HCT116 (cell line): ENCODE data around the gene OR10X1. TPM values are rescaled to one million over a fixed set of nuclear protein-coding genes. Genes with fewer than 3 reads are reported as not detected.

Source experiments
- ATAC-seq: fragments of 200-7000 bp; cut with Tn5 transposase; 2 replicates; pipeline ENCODE4 v1.9.1; 2020; ENCODE audit warnings: mild to moderate bottlenecking, moderate library complexity
- BruUV-seq: library from RNA; stranded (reverse); fragments of 400-500 nt; replicated peaks from 2 replicates; lab custom pipeline; 2021; lab: Mats Ljungman, UMichigan
- CTCF ChIA-PET: fragments of 300-600 bp; sonication (Branson Sonifier 250); formaldehyde crosslinking; loops from one replicate; lab custom pipeline; 2021; ENCODE audit warnings: antibody characterized with exemption; lab: Charles Lee
- POLR2A ChIA-PET: fragments of 300-600, 350-600 bp; sonication (Branson Sonifier 250); formaldehyde crosslinking; loops from one replicate; lab custom pipeline; 2021; ENCODE audit warnings: antibody characterized with exemption; lab: Charles Lee
- RAD21 ChIA-PET, 2 experiments: fragments of 300-600 bp; sonication (Branson Sonifier 250); formaldehyde crosslinking; loops; one replicate each; lab custom pipeline; 2023; ENCODE audit warnings: low total read pairs in 2 of 2; ENCODE audit not compliant: uncharacterized antibody in 2 of 2, unreplicated experiment in 2 of 2, low non-redundant PET in 1 of 2; lab: Charles Lee
- DNase-seq: peaks from one replicate; pipeline ENCODE4 v3.0.0-alpha.2; 2010; ENCODE audit warnings: low read depth, low spot score
- H2AFZ ChIP-seq: fragments of 200-600 bp; shearing (Covaris generic), sonication (generic); 2 replicates; pipeline ENCODE4 v1.6.1; 2017; ENCODE audit warnings: low read depth, mixed run types, mixed read lengths, antibody characterized with exemption, low read length; ENCODE audit not compliant: poor library complexity, severe bottlenecking
- H3K27ac ChIP-seq: 2 replicates; pipeline ENCODE4 v1.5.1; 2012; ENCODE audit warnings: low read depth, low read length
- H3K27me3 ChIP-seq: fragments of 200-600 bp; sonication (generic); 2 replicates; pipeline ENCODE4 v1.6.1; 2016; ENCODE audit warnings: mixed run types, low read length, mixed read lengths; ENCODE audit not compliant: insufficient read depth
- H3K36me3 ChIP-seq, 2 experiments: fragments of 200-500 bp in 1 of 2; fragments of 200-600 bp in 1 of 2; sonication (Bioruptor generic) in 1 of 2; sonication (generic) in 1 of 2; 2 replicates each; pipeline versions ENCODE4 v1.5.1 to v1.6.1; 2014 to 2016; ENCODE audit warnings: low read length in 2 of 2, inconsistent platforms in 1 of 2, mixed read lengths in 1 of 2, mixed run types in 1 of 2; ENCODE audit not compliant: insufficient read depth in 2 of 2, control insufficient read depth in 1 of 2
- H3K4me1 ChIP-seq, 2 experiments: fragments of 200-600 bp in 1 of 2; sonication (generic) in 1 of 2; 2 replicates each; pipeline versions ENCODE4 v1.5.1 to v1.6.1; 2012 to 2017; ENCODE audit warnings: low read length in 2 of 2, inconsistent platforms in 1 of 2, mild to moderate bottlenecking in 1 of 2, mixed read lengths in 1 of 2, mixed run types in 1 of 2, moderate library complexity in 1 of 2; ENCODE audit not compliant: insufficient read depth in 2 of 2, control insufficient read depth in 1 of 2
- H3K4me2 ChIP-seq: fragments of 200-600 bp; sonication (generic); 2 replicates; pipeline ENCODE4 v1.6.1; 2017; ENCODE audit warnings: mixed run types, low read length, mixed read lengths
- H3K4me3 ChIP-seq, 2 experiments: fragments of 200-600 bp in 1 of 2; sonication (generic) in 1 of 2; replicated peaks in 1 of 2; 2 replicates each; pipeline ENCODE4 v1.5.1; 2011 to 2016; ENCODE audit warnings: low read length in 2 of 2, control low read depth in 1 of 2, low read depth in 1 of 2, mild to moderate bottlenecking in 1 of 2, mixed read lengths in 1 of 2, mixed run types in 1 of 2
- H3K79me2 ChIP-seq: fragments of 200-600 bp; sonication (generic); 2 replicates; pipeline ENCODE4 v1.6.1; 2017; ENCODE audit warnings: mild to moderate bottlenecking, mixed run types, low read length, moderate library complexity, mixed read lengths; ENCODE audit not compliant: insufficient read depth
- H3K9ac ChIP-seq: fragments of 200-600 bp; sonication (generic); 2 replicates; pipeline ENCODE4 v1.6.1; 2016; ENCODE audit warnings: low read length, mixed read lengths
- H3K9me2 ChIP-seq: fragments of 200-600 bp; sonication (generic), shearing (Covaris generic); 2 replicates; pipeline ENCODE4 v1.6.1; 2017; ENCODE audit warnings: mixed run types, mild to moderate bottlenecking, moderate library complexity; ENCODE audit not compliant: insufficient read depth
- H3K9me3 ChIP-seq, 2 experiments: fragments of 200-500 bp in 1 of 2; fragments of 200-600 bp in 1 of 2; sonication (Bioruptor generic) in 1 of 2; sonication (generic) in 1 of 2; 2 replicates each; pipeline ENCODE4 v1.6.1; 2014 to 2017; ENCODE audit warnings: low read length in 2 of 2, mixed read lengths in 2 of 2, inconsistent platforms in 1 of 2, low read depth in 1 of 2, mild to moderate bottlenecking in 1 of 2, mixed run types in 1 of 2, moderate library complexity in 1 of 2; ENCODE audit not compliant: control insufficient read depth in 1 of 2, insufficient read depth in 1 of 2
- H4K20me1 ChIP-seq: fragments of 200-600 bp; sonication (generic), shearing (Covaris generic); 2 replicates; pipeline ENCODE4 v1.6.1; 2017; ENCODE audit warnings: mixed run types, mild to moderate bottlenecking, moderate library complexity; ENCODE audit not compliant: insufficient read depth
- ATF3 ChIP-seq: IDR thresholded peaks from 2 replicates; pipeline ENCODE4 v1.6.1; 2012
- CBX3 ChIP-seq: IDR thresholded peaks from 2 replicates; pipeline ENCODE4 v1.6.1; 2012; ENCODE audit warnings: low read depth
- CEBPB ChIP-seq: IDR thresholded peaks from 2 replicates; pipeline ENCODE4 v1.6.1; 2012; ENCODE audit warnings: low read depth
- ELF1 ChIP-seq: IDR thresholded peaks from 2 replicates; pipeline ENCODE4 v1.6.1; 2012; ENCODE audit warnings: low read depth, borderline replicate concordance
- EZH2 ChIP-seq: fragments of 200-600 bp; sonication (generic); IDR thresholded peaks from 2 replicates; pipeline ENCODE4 v1.6.1; 2017; ENCODE audit warnings: antibody characterized with exemption, mixed run types
- EZH2phosphoT487 ChIP-seq: fragments of 200-600 bp; IDR thresholded peaks from 2 replicates; pipeline ENCODE4 v1.6.1; 2018; ENCODE audit warnings: antibody characterized with exemption, borderline replicate concordance
- FOSL1 ChIP-seq: IDR thresholded peaks from 2 replicates; pipeline ENCODE4 v1.6.1; 2012; ENCODE audit warnings: low read depth
- POLR2A ChIP-seq: IDR thresholded peaks from 2 replicates; pipeline ENCODE4 v1.7.0; 2011; ENCODE audit warnings: borderline replicate concordance; ENCODE audit not compliant: insufficient read depth, insufficient read length; ENCODE audit errors: extremely low read depth
- POLR2AphosphoS5 ChIP-seq: IDR thresholded peaks from 2 replicates; pipeline ENCODE4 v1.6.1; 2011; ENCODE audit warnings: mild to moderate bottlenecking, low read depth, low read length, moderate library complexity
- RAD21 ChIP-seq: IDR thresholded peaks from 2 replicates; pipeline ENCODE4 v1.6.1; 2012; ENCODE audit warnings: low read depth, mild to moderate bottlenecking
- REST ChIP-seq: IDR thresholded peaks from 2 replicates; pipeline ENCODE4 v1.6.1; 2012; ENCODE audit warnings: low read depth
- SIN3A ChIP-seq: IDR thresholded peaks from 2 replicates; pipeline ENCODE4 v1.6.1; 2012; ENCODE audit warnings: low read depth
- SRF ChIP-seq: IDR thresholded peaks from 2 replicates; pipeline ENCODE4 v1.6.1; 2012; ENCODE audit warnings: low read depth
- YY1 ChIP-seq: IDR thresholded peaks from 2 replicates; pipeline ENCODE4 v1.6.1; 2011; ENCODE audit warnings: low read length, low read depth, moderate library complexity, mild to moderate bottlenecking; ENCODE audit not compliant: insufficient replicate concordance; ENCODE audit errors: extremely low read depth
- ZBTB33 ChIP-seq: IDR thresholded peaks from 2 replicates; pipeline ENCODE4 v1.6.1; 2011; ENCODE audit warnings: mild to moderate bottlenecking, low read length, moderate library complexity; ENCODE audit not compliant: insufficient replicate concordance; ENCODE audit errors: extremely low read depth
- ZFX ChIP-seq: fragments of 450-650 bp; IDR thresholded peaks from 2 replicates; pipeline ENCODE4 v1.6.1; 2017
- intact Hi-C: fragments of 100-400 bp; cut with micrococcal nuclease; formaldehyde crosslinking; loops from 2 replicates; pipeline ENCODE4 v1.10.0; 2022
- total RNA-seq: library from RNA; stranded (reverse); gene quantifications from one replicate; pipeline ENCODE4 v1.2.1, GENCODE V29; 2021; ENCODE audit not compliant: unreplicated experiment

OR10X1 gene
- total RNA-seq, 1 experiment from 2014 or later: not detected

GRCh38 chr1:158570480-158570879 is 9.2 kb downstream of the OR10X1 start, which contains the start of gene OR6P1:
OR6P1 (minus strand) TSS chr1:158570580; CDS start chr1:158563604, 6,976 bp downstream.
- Histone ChIP-seq H3K4me3 (no peak within 1 kb of the TSS), H4K20me1 (no peaks in the 10 kb centered on the region), H2AFZ (no peak within 1 kb of the TSS), H3K9me2 (no peaks in the 10 kb centered on the region), H3K4me1 (no peaks in the 10 kb centered on the region), H3K4me2 (no peak within 1 kb of the TSS), H3K36me3 (no peaks in the 10 kb centered on the region), H3K9me3 (no peaks in the 10 kb centered on the region), H3K27ac (no peak within 1 kb of the TSS), H3K27me3 (no peaks in the 10 kb centered on the region), H3K79me2 (no peaks in the 10 kb centered on the region), H3K9ac (no peak within 1 kb of the TSS)
- BruUV-seq: no TSS peak
- intact Hi-C loops: no loop called here
- ChIA-PET POLR2A (no interaction called here), RAD21 (no interaction called here), CTCF (no interaction called here)
- DNase-seq (no peak), ATAC-seq (no peak)
- no peak for TF ChIP-seq SRF
- no peak for TF ChIP-seq YY1

GRCh38 chr1:158564608-158565007 is 15.1 kb downstream of the OR10X1 start:
- Histone ChIP-seq H3K9me3 (no peaks in the 10 kb centered on the region), H2AFZ (no peak overlapping the region), H3K9ac (no peak overlapping the region), H3K79me2 (no peaks in the 10 kb centered on the region), H3K27ac (no peak overlapping the region), H3K4me3 (no peak overlapping the region), H3K36me3 (no peaks in the 10 kb centered on the region), H4K20me1 (no peaks in the 10 kb centered on the region), H3K27me3 (peaks cover 7% of the 10 kb centered on the region; the same call in 1 of the 2 replicates), H3K9me2 (no peaks in the 10 kb centered on the region), H3K4me2 (no peak overlapping the region), H3K4me1 (no peaks in the 10 kb centered on the region)
- ChIA-PET RAD21 (no interaction called here), CTCF (no interaction called here), POLR2A (no interaction called here)
- intact Hi-C loops: no loop called here
- no TSS peak for BruUV-seq
- DNase-seq: no peak
- no peak for ATAC-seq
- TF ChIP-seq ATF3 (no peak), CBX3 (no peak), ZBTB33 (no peak), SRF (no peak), SIN3A (no peak), RAD21 (no peak), POLR2AphosphoS5 (no peak), POLR2A (no peak), FOSL1 (no peak), ELF1 (no peak), EZH2 (no peak), EZH2phosphoT487 (no peak), CEBPB (no peak), YY1 (no peak), REST (no peak), ZFX (no peak)
